ENCODE results near the gene COL27A1.

Gene COL27A1

DNA sequence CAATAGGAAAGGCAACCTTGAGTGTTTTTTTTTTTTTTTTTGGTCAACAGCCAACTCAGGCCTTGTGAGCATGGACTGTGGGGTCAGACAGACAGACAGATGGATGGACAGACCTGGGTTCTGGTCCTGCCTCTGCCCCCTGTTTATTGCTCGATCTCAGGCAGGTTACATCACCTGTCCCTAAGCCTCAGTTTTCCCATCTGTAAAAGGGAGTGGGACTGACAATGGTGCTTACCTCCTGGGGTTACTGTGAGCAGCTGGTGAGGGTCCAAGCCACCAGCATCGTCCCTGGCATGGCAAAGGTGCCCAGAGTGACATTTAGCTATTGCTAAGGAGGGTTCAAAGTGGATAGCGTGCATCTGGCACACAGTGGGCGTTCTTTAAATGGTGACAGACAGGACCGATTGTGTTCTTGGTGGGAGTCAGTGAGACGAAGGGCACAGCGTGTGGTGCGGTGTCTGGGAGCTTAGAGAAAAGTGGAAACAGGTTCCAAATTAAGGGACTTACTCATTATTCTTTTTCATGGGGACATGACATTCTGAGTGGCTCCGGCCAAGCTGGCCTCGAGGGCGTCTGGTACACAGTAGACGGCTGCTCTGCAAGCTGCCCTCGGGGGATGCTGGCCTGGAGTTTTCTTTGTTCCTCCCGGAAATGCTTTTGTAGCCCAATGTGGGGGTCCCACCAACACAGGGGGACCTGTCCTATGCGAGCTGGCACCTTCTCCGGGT is 72.1 kb downstream of the COL27A1 start:
- no peak for DNase-seq (ENCODE audit: low read depth)

DNA sequence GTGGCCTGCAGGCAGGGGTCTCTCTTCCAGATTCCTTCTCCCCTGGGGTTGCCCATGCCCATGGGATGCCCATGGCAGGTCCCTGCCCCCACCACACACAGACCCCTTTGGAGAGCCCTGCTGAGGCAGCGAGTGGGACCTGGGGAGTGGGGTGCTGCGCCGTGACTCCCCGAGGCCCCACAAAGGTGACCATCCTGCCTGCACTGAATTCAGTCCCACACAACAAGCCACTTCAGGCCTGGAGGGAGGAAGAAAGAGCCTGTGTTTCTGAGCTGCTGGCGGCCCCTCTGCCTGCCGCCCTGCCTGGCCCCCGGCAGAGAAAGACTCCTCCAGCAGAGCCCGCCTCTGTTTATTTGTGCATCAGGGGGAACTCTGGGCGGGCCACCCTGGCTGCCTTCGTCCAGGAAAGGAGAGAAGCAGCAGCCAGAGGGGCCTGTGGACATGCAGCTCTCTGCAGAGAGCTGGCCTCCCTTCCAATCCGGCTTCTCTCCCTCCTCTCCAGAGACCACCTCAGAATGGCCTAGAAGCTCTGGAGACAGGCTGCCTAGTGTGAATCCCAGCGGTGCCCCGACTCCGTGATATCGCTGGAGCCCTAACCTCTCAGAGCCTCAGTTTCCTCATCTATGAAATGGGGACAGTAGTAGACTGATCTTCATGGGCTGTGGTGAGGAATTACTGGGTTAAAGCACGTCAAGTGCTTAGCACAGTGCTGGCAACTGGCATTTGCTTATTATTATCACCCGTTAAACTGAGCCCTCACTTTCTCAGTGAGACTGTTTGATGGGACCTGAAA is 72.9 kb downstream of the COL27A1 start:
- DNase-seq (ENCODE audit: low read depth) = no peak

DNA sequence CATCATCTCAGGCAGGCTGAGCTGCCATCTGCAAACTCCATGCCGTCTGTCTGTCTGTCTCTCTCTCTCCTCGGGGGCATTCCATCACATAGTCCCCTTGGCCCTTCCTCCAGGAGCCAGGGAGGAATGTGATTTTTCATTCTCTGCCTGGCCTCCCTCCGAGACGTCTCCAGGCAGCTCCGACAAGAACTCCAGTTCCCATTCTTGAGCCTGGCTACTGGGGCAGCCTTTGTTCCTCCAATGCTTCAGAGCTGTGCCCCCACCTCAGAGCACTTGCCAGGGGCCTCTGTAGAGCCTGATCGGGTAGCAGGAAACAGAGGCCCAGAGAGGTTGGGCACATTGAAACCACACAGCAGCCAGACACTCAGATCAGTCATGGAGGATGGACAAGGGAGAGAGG is 74.0 kb downstream of the COL27A1 start:
- DNase-seq (ENCODE audit: low read depth) = peak; percentile 58

DNA sequence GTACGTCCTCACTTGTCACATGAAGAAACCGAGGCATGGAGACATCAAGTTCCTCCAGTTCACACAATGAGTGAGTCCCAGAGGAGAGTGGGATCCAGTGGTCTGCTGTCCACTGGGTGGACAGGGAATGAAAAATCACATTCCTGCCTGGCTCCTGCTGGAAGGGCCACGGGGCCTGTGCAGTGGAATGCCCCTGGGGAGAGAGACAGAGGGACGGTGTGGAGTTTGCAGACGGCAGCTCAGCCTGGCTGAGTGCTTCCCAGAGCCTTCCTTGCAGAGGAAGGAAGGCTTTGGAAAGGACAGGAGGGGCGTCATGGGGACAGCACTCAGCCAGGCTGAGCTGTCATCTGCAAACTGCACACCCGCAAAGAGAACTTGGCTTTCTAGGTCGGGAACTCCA is 74.7 kb downstream of the COL27A1 start:
- DNase-seq (ENCODE audit: low read depth) = peak; percentile 32

DNA sequence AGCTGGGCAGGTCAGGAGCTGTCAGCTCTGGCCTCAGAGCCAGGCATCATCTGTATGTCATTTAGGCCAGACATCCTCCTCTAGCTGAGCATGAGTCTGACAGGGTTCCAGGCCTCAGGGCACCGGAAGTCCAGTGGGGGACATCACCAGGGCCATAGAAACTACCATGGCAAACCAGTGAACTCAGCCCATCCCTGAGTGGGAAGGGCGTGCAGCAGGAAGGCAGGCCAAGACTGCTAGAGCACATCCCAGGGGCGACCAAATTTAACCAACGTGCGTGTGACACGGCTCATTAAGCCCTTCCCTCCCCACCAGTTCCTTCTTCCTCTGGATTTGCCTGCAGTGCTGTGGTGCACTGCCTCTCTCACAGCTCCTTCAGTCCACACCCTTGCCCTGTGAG is 75.9 kb downstream of the COL27A1 start:
- DNase-seq (ENCODE audit: low read depth) = peak; percentile 67

DNA sequence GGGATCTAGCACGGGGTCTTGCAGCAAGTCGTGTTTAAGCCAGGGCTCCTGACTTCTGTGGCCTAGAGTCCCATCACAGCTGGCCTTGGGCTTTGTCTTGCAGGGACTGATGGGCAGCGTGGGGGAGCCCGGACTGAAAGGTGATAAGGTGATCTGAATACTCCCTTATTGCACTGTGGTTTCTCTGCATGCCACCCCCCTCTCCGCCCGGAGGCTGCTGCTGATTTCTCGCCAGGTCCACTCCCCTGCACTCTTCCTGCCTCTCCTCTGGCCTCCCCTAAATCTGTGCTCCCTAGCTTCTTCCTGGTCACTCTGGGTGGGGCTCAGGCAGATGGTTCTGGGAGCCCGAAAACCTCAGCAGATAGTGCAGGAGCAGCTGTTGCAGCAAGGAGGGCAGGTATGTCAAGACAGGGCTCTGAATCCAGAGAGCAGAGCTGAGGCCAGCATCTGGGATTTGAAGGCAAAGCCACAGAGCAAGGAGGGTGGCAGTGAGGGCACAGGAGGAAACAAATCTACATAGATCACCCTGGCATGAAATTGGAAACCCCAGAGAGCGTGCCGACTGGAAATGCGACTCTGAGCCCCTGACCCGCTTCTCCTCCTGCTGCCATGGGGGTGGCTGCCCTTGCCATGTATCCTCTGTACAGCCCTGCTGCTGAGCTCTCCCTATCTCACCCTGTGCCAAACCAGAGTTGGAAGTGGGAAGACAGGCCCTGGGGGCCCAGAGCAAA is 76.5 kb downstream of the COL27A1 start:
- no peak for DNase-seq (ENCODE audit: low read depth)

DNA sequence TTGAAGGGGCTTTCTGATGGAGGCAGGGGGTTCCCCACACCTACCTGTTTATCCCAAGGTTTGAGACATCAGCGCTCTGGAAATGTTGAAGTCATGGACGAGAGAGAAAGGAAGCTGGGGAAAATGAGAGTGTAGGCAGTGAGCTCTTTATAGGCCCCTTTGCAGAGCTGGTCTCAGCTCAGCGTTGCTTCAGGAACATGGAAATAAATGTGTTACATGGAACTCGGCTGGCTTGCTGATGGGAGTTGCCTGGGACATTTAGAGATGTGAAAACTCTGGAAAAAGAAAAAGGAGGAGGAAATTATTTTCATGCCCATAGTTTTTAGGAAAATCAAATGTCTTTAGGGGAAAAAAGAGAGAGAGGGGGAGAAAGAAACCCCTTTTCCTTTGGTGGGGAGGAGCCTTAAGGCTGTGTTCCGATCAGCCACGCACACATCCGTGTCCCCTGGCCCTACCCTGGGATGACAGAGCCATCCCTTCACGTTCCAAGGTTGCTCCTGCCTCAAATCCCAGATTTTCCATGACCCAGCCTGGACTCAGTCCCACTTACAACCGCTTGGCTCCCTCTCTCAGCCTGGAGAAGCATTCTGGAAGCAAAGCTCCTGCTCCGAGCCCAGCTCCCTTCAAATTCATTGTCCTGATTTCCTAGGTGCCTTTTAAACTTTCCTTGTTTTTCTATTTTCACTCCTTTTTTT is 78.3 kb downstream of the COL27A1 start:
- DNase-seq (ENCODE audit: low read depth) = no peak

DNA sequence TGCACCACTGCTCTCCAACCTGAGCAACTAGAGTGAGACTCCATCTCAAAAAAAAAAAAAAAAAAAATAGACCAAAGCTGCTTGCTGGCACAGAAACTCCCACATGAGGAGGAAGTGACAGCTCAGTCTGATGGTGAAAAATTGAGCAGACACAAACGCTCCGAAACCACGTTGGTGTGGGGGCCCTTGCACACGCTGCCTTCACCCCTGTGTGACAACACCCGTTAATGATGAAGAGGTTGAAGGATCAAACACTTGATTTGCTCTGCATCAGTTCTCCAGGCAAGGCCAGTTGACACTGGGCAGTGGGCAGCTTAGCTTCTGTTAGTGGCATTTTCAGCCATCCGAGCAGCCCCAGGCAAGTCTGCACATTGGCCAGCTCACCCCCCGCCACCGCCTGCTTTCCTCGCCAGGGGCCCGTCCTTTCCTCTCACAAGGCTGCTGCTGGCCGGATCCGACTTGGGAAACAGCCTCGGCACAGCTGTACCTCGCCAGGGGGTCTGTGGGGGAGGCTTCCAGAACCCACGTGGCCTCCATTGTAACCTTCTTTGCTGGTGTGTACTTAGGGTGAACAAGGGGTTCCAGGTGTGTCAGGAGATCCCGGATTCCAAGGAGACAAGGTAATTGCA is 79.8 kb downstream of the COL27A1 start:
- no peak for DNase-seq (ENCODE audit: low read depth)

DNA sequence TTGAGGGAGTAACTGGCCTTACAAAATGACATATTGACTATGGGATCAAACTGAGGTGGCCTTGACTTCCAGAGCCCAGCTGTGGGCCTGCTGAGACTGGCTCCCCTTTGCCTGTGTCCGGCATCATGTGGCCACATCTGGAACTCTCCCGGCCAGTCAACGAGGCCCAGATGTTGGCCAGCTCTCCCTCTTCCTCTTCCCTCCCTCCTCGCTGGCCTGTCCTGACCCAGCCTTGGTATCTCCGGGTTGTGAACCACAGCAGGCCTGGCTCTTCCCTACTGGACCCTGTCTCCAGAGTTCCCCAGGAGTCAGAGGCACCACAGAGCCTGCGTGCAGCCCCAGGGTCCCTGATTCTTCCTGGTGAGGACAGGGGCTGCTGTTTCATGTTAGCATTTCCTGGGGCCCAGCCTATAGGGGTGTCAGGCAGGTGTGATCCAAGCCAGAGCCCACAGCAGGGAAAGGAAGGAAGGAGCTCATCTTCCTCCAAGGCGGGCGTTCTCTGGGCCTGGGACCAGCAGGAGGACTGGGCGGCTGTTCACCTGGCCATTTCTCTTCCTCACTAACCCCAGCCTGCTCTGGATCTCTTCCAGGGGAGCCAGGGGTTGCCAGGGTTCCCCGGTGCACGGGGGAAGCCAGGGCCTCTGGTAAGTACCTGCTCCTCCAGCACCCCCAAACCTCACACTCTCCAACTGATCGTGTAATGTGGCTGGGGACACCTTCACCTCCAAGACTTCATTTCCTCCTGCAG is 81.2 kb downstream of the COL27A1 start:
- DNase-seq (ENCODE audit: low read depth) = no peak

DNA sequence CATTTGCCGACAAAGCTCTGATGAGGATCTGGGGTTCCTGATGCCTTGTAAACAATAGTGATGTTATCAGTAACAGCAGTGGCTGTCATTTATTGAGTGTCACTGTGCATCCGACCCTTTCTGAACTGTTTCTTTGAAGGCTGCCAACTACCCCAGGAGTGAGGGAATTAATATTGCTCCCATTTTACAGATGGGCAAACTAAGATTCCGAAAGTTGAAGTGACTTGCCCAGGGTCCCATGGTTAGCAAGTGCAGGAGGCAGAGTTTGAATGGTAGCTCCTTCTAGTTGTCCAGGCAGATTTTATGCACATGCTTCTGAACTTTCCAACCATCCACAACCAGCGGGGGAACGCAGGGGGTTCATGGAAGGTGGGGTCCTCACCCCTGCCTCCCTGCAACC is 81.9 kb downstream of the COL27A1 start:
- DNase-seq (ENCODE audit: low read depth) = no peak

DNA sequence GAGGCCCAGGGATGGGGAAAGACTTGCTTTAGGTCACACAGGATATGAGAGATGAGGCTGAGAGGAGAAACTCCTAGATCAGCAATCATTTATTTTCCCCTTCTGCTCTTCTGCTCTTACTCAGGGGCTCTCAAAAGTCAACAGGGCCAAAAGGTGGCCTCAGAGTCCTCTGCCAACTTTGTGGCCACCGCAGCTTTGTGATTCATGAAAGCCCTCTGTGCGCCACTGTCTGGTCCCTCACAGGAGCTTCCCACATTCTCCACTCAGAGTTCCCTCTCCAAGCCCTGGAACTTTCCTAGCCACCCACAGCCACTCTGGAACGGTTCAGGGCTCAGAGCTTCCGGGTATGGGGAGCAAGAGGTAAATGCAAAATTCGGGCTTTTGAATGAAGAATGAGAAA is 82.4 kb downstream of the COL27A1 start:
- DNase-seq (ENCODE audit: low read depth) = peak; percentile 54

DNA sequence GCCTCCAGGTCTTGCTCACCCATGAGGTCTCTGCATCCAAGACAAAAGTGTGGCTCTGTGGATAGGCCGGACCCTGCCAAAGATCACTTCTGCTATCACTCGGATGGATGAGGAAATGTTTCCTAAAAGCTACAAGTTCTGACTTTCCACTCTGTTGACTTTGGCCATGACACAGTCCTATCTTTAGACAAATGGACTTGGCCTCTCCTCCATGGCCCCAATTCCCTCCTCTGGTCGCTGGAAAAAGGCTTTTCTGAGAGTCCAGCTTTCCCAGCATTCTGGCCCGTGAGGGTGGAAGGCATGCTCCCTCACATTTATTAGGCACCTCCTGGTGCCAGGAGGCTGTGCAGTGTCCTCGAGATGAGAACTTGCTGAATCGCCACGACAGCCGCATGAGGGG is 83.1 kb downstream of the COL27A1 start:
- DNase-seq (ENCODE audit: low read depth) = peak; percentile 39

DNA sequence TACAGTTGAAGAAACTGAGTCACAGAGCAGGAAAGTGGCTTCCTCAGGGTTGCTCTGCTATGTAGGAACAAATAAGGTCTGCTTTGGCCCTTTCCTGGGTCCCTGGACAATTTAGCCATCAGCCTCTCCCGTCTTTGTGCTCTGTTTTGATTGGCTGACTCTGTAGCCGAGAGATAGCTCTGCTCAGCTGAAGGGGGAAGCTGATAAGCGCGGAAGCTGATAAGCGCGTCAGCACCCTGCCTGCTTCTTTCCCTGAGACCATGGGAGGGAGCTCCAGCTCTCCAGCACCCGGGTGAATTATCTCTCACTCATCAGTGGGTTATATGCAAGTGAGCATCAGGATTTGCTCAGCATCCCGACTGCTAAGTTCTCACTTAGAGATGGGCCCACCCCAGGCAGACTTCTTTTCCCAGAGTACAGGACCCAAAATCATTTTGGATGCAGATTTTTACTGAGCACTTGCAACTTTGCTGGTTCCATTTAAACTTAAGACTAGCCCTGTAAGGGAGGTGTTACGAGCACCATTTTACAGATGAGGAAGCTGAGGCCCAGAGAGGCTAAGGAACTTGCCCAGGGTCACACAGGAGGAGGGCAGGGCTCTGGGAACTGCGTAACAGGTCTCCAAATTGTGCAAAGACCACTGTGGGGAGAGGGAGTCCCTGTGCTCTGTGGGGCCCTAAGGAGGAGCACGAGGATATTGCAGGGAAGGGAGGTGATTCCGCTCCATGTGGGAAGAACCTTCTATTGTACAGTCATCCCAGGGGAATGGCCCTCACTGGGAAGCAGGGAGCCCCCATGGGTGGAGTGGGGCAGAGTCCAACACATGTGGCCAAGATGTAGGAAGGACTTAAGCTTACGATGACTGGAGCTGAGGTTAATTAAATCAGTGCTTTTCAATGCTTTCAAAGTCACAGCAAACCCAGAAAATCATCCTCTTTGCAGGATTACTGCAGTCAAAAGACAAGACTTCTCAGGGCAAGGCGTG is 83.8 kb downstream of the COL27A1 start:
- DNase-seq (ENCODE audit: low read depth) = peak; percentile 92

DNA sequence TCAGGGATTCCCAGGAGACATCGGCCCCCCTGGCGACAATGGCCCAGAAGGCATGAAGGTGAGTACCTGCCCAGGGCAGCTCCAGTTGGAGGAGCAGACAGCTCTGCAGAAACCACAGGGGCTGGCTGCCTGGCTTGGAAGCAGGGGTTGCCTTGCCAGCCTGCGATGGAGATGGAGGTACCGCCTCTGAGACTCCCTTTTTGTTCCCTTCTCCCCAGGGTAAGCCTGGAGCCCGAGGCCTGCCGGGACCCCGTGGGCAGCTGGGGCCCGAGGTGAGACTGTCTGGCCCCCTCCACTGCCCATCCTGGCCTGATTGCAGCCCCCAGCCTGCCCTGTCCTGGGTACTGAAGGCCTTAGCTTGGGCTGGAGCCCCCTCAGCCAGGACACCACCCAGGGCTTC is 84.9 kb downstream of the COL27A1 start:
- no peak for DNase-seq (ENCODE audit: low read depth)

DNA sequence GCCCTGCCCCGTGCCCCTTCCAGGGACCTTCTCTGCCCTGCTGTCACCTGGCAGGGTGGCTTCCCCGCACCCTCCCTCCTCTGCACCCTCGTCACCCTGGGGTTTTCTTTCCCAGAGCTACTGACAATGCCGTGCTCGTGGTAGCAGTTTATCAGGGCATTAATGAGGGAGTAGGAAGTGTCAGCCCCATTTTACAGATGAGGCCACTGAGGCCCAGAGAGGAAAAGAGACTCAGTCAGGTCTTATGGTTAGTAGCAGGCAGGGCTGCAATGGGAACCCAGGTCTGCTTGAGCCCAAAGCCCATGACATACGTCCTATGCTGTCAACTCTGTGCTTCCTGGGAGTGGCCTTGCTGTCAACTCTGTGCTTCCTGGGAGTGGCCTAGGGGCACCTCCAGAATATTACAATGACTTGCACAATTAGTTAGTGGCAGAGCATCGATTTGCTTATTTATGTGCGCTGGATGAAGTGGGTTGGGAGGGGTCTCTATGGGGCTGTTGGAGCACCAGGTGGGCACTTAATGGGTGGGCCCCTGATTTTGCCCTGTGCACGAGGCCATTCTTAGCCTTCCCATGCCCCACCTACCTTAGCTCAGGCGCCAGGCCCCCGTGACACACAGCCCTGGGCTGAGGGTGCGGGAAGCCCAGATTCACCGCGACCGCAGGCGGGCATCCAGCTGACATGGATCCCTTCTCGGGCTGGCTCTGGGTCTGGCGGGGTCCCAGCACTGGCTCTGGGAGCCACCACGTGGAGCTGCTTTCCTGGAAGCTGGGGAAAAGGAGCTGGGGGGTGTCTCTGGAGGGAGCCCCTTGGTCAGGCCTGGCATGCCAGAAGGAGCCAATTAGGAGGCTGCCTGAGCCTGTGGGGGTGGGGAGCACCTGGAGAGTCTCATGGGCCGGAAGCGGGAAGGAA is 85.6 kb downstream of the COL27A1 start:
- DNase-seq (ENCODE audit: low read depth) = no peak

DNA sequence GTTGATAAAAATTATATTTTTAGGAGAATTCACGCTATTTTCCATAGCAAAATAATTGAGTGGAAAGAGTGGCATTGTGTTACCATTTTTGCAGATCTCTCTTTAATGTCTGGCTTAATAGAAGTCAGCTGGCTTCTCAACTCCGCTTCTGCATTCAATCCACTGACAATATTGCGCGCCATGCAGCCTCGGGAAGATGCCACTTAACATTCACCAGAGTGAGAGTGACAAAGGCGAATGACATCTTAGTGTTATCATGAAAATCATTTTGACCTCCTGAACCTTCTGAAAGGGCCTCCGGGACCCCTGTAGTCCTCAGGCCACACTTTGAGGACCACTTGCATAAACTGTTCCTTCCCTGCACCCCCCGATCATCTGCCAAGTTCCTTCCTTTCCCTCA is 87.5 kb downstream of the COL27A1 start:
- DNase-seq (ENCODE audit: low read depth) = no peak

DNA sequence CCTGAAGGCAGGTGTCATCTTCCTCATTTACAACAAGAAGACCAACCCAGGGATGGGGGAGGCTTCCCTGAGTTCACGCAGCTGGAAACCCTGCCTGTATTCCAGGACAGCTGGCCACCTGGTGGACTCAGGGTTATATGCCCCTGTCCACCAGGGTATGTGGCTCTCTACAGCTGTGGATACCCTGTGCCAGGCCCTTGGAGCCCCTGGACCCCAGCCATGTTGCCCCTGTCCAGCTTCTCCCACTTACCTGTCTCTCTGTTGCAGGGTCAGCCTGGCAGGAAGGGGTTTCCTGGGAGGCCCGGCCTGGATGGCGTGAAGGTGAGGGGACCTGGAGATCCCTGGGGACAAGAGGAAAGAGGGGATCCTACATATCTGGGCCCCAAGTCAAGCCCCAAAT is 87.9 kb downstream of the COL27A1 start:
- no peak for DNase-seq (ENCODE audit: low read depth)

DNA sequence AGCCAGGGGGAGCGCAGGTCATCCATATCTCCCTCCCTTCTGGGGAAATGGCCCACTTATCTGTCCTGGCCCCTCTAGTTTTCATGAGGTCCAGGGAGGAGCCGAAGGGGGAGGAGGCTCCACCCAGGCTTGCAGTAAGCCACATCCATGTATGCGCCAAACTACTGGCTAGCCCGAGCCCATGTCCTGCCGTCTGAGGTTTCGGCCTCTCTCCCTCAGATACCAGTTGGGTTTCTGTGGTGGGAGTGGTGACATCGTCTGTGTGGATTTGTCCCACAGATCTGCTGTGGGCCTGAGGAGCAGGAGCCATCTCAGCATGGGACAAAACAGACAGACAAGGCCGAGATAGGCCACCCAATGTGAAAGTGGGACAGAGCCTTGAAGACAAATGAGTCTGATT is 89.2 kb downstream of the COL27A1 start:
- DNase-seq (ENCODE audit: low read depth) = no peak

DNA sequence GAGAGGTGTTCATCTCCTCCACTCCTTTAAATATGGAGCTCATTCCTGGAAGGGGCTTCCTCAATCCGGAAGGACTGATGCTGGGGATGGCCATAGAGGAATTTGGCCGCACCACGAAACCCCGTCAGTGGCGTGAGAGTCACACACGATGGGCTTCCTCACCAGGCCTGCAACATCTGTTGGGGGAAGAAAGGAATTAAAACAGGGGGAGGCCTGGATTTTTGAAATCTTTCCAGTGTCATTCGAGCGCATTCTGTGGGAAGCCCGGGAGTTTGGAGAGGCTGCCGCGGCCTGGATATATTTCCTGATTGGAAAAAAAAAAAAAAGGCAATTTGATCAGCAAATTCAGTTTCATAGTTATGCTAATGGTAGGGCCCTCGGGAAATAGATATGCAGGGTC is 91.2 kb downstream of the COL27A1 start:
- DNase-seq (ENCODE audit: low read depth) = peak; percentile 90
